IMR-90 (cell line): ENCODE results near the gene AKR1D1. TPM values are rescaled to one million over a fixed set of nuclear protein-coding genes. Genes with fewer than 3 reads are reported as not detected.

Experiments used
- ATAC-seq: fragments of 200-7000 bp; cut with Tn5 transposase; 2 replicates; pipeline ENCODE4 v1.9.1; 2020; ENCODE audit warnings: low read depth, mild to moderate bottlenecking, moderate library complexity
- BruUV-seq: library from RNA; stranded (reverse); fragments of 400-500 nt; replicated peaks from 2 replicates; lab custom pipeline; 2021; lab: Mats Ljungman, UMichigan
- CTCF ChIA-PET: fragments of 300-600 bp; formaldehyde crosslinking; extraction: SDS; loops from one replicate; lab custom pipeline; 2021; ENCODE audit warnings: antibody characterized with exemption; lab: Yijun Ruan, JAX
- POLR2A ChIA-PET: fragments of 300-600 bp; sonication (Branson Sonifier 250); formaldehyde crosslinking; loops from one replicate; lab custom pipeline; 2022; ENCODE audit warnings: antibody characterized with exemption; ENCODE audit not compliant: unreplicated experiment; lab: Charles Lee
- DNase-seq: peaks from one replicate; pipeline ENCODE4 v3.0.0; 2013
- H2AFZ ChIP-seq: replicated peaks from 2 replicates; pipeline ENCODE3; 2013; ENCODE audit warnings: low read length, mild to moderate bottlenecking; ENCODE audit not compliant: poor library complexity
- H2AK5ac ChIP-seq: 2 replicates; pipeline ENCODE4 v1.6.1; 2013; ENCODE audit warnings: low read depth, low read length, inconsistent platforms
- H2AK9ac ChIP-seq: replicated peaks from 2 replicates; pipeline ENCODE3; 2013; ENCODE audit warnings: mild to moderate bottlenecking, low read depth, low read length, moderate library complexity; ENCODE audit not compliant: poor library complexity
- H2BK120ac ChIP-seq: 2 replicates; pipeline ENCODE4 v1.6.1; 2013; ENCODE audit warnings: low read depth, low read length, inconsistent platforms
- H2BK15ac ChIP-seq: 3 replicates; pipeline ENCODE4 v1.6.1; 2013; ENCODE audit warnings: low read depth, low read length, inconsistent platforms
- H2BK20ac ChIP-seq: 2 replicates; pipeline ENCODE4 v1.6.1; 2013; ENCODE audit warnings: low read depth, mild to moderate bottlenecking, inconsistent platforms, low read length, moderate library complexity
- H2BK5ac ChIP-seq: 2 replicates; pipeline ENCODE4 v1.6.1; 2013; ENCODE audit warnings: mild to moderate bottlenecking, low read depth, low read length, inconsistent platforms; ENCODE audit not compliant: poor library complexity, severe bottlenecking
- H3K14ac ChIP-seq: replicated peaks from 2 replicates; pipeline ENCODE4 v1.6.1; 2013; ENCODE audit warnings: low read depth, low read length, inconsistent platforms
- H3K18ac ChIP-seq: 2 replicates; pipeline ENCODE4 v1.6.1; 2013; ENCODE audit warnings: low read depth, low read length, control low read depth
- H3K23ac ChIP-seq: 2 replicates; pipeline ENCODE4 v1.6.1; 2013; ENCODE audit warnings: low read depth, low read length, inconsistent platforms
- H3K27ac ChIP-seq: 2 replicates; pipeline ENCODE4 v1.5.1; 2013; ENCODE audit warnings: mild to moderate bottlenecking, control low read depth, low read length; ENCODE audit not compliant: insufficient read depth
- H3K27me3 ChIP-seq: 2 replicates; pipeline ENCODE4 v1.6.1; 2013; ENCODE audit warnings: low read length; ENCODE audit not compliant: control insufficient read depth, insufficient read depth
- H3K36me3 ChIP-seq: 2 replicates; pipeline ENCODE4 v1.6.1; 2013; ENCODE audit warnings: low read length, mixed read lengths; ENCODE audit not compliant: control insufficient read depth, insufficient read depth
- H3K4ac ChIP-seq: 2 replicates; pipeline ENCODE4 v1.6.1; 2013; ENCODE audit warnings: low read depth, low read length, inconsistent platforms
- H3K4me1 ChIP-seq: 2 replicates; pipeline ENCODE4 v1.6.1; 2013; ENCODE audit warnings: low read length, mixed read lengths; ENCODE audit not compliant: control insufficient read depth, insufficient read depth
- H3K4me2 ChIP-seq: 2 replicates; pipeline ENCODE4 v1.6.1; 2013; ENCODE audit warnings: low read depth, mild to moderate bottlenecking, control low read depth, low read length, moderate library complexity
- H3K4me3 ChIP-seq: 2 replicates; pipeline ENCODE4 v1.5.1; 2013; ENCODE audit warnings: low read depth, mild to moderate bottlenecking, control low read depth, low read length, moderate library complexity; ENCODE audit not compliant: insufficient read depth
- H3K56ac ChIP-seq: 2 replicates; pipeline ENCODE4 v1.6.1; 2013; ENCODE audit warnings: low read length, inconsistent platforms; ENCODE audit not compliant: insufficient read depth; ENCODE audit errors: extremely low read depth
- H3K79me1 ChIP-seq, 2 experiments: 2 replicates each; pipeline ENCODE4 v1.6.1; 2013; ENCODE audit warnings: low read length in 2 of 2, inconsistent platforms in 1 of 2, low read depth in 1 of 2
- H3K9ac ChIP-seq: 2 replicates; pipeline ENCODE4 v1.6.1; 2013; ENCODE audit warnings: low read depth, low read length, control low read depth
- H3K9me1 ChIP-seq: 2 replicates; pipeline ENCODE4 v1.6.1; 2013; ENCODE audit warnings: low read length, inconsistent platforms; ENCODE audit not compliant: insufficient read depth
- H3K9me3 ChIP-seq: 2 replicates; pipeline ENCODE4 v1.6.1; 2013; ENCODE audit warnings: low read length; ENCODE audit not compliant: control insufficient read depth, insufficient read depth
- H4K20me1 ChIP-seq: 2 replicates; pipeline ENCODE4 v1.6.1; 2013; ENCODE audit warnings: low read length, inconsistent platforms; ENCODE audit not compliant: insufficient read depth
- H4K5ac ChIP-seq: 2 replicates; pipeline ENCODE4 v1.6.1; 2013; ENCODE audit warnings: mild to moderate bottlenecking, low read depth, low read length, control low read depth
- H4K8ac ChIP-seq, 2 experiments: 2 replicates each; pipeline ENCODE4 v1.6.1; 2013; ENCODE audit warnings: low read depth in 2 of 2, low read length in 2 of 2, control low read depth in 1 of 2, inconsistent platforms in 1 of 2
- H4K91ac ChIP-seq: 2 replicates; pipeline ENCODE4 v1.6.1; 2013; ENCODE audit warnings: low read depth, low read length, inconsistent platforms; ENCODE audit not compliant: insufficient read depth
- CEBPB ChIP-seq: IDR thresholded peaks from 2 replicates; pipeline ENCODE4 v1.6.1; 2012; ENCODE audit warnings: low read depth, low read length, improper control_type of control experiment
- CHD1 ChIP-seq: IDR thresholded peaks from 2 replicates; pipeline ENCODE4 v1.6.1; 2012; ENCODE audit warnings: low read depth, low read length, improper control_type of control experiment
- POLR2A ChIP-seq: IDR thresholded peaks from 2 replicates; pipeline ENCODE4 v1.6.1; 2012; ENCODE audit warnings: mild to moderate bottlenecking, low read depth, low read length
- RCOR1 ChIP-seq: IDR thresholded peaks from 2 replicates; pipeline ENCODE4 v1.6.1; 2012; ENCODE audit warnings: mild to moderate bottlenecking, low read length, improper control_type of control experiment; ENCODE audit not compliant: insufficient replicate concordance
- RFX5 ChIP-seq: IDR thresholded peaks from 2 replicates; pipeline ENCODE4 v1.8.0; 2012; ENCODE audit warnings: low read depth, mild to moderate bottlenecking, low read length, moderate library complexity
- WGBS, 2 experiments: methylation state at CpG; one replicate each; pipeline versions ENCODE4 v1.1.5 to v1.1.7; 2013; ENCODE audit warnings: missing lambda C conversion rate in 2 of 2; ENCODE audit not compliant: insufficient read length in 1 of 2; ENCODE audit errors: extremely low coverage in 2 of 2; 5-methylcytosine and 5-hydroxymethylcytosine counted together
- dilution Hi-C: fragments of 300-500 bp; cut with HindIII; formaldehyde crosslinking; loops from one replicate; pipeline ENCODE4 v1.14.3; 2018; ENCODE audit warnings: low sequenced_read_pairs; ENCODE audit not compliant: unreplicated experiment
- in situ Hi-C: fragments of 300-500 bp; cut with MboI; formaldehyde crosslinking; loops from 3 replicates; pipeline ENCODE4 v1.14.3; 2019; ENCODE audit warnings: low sequenced_read_pairs, inconsistent platforms, mixed read lengths
- intact Hi-C: fragments of 100-400 bp; cut with micrococcal nuclease; formaldehyde crosslinking; loops from 2 replicates; pipeline ENCODE4 v1.10.0; 2022
- polyA plus RNA-seq, 3 experiments: library from polyadenylated mRNA; depleted of rRNA; stranded (reverse); fragments of >200 nt; gene quantifications; 2 replicates each; pipeline ENCODE4 v1.2.3, GENCODE V29; 2012; ENCODE audit warnings: low replicate concordance in 1 of 3
- total RNA-seq: library from RNA; depleted of rRNA; stranded (reverse); fragments of >200 nt; gene quantifications from 2 replicates; pipeline ENCODE4 v1.2.3, GENCODE V29; 2012

The AKR1D1 gene
- total and polyA plus RNA-seq, 2 of the 4 experiments (the other 2 are of a cell fraction): not detected

DNA sequence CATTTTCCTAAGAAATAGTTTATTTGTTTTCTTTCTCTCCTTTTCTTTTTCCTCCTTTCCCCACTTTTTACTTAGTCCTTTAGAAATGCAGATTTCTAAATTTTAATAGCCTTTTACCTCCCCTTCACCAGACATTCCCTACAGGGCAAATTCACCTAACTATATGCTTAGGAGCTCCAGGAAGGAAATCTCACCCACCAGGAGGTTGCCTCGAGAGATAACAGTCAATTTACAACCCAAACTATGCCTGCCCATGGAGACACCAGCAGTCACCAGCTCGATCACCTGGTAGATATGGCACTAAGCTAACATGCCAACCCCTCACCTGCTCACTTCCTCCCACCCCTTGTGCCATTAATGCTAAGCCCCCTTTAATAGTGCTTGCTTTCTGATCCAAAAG is 49.2 kb upstream of the AKR1D1 start:
- H3K23ac ChIP-seq: no peak overlapping the region
- H3K14ac ChIP-seq: no peak overlapping the region
- H4K5ac ChIP-seq: no peak overlapping the region
- no peak overlapping the region for H2BK5ac ChIP-seq
- TF ChIP-seq RCOR1 (no peak), POLR2A (no peak), CEBPB (no peak), CHD1 (no peak), RFX5 (no peak)
- no peak overlapping the region for H4K8ac ChIP-seq
- no peaks in the 10 kb centered on the region for H4K20me1 ChIP-seq
- dilution Hi-C loops (no loop called here), in situ Hi-C loops (loop anchor here (10.0 kb wide), 1 partner anchor 708 kb away; no protein-coding TSS in a partner anchor), intact Hi-C loops (no loop called here)
- H2BK20ac ChIP-seq: no peak overlapping the region
- ATAC-seq: no peak
- CTCF ChIA-PET: interaction anchor here (0.6 kb wide), 1 partner anchor 12 kb away, joined by 3 read pairs; no protein-coding TSS in a partner anchor
- no peak overlapping the region for H3K4me2 ChIP-seq
- no peaks in the 10 kb centered on the region for H3K9me3 ChIP-seq
- H3K18ac ChIP-seq: no peak overlapping the region
- H3K4me1 ChIP-seq: no peaks in the 10 kb centered on the region
- H3K27me3 ChIP-seq: peaks cover 8% of the 10 kb centered on the region
- no TSS peak for BruUV-seq
- no peak overlapping the region for H2AFZ ChIP-seq
- H2BK15ac ChIP-seq: no peak overlapping the region
- H3K9ac ChIP-seq: no peak overlapping the region
- no peaks in the 10 kb centered on the region for H3K36me3 ChIP-seq
- no peak overlapping the region for H3K4ac ChIP-seq
- H4K91ac ChIP-seq: no peak overlapping the region
- no peak overlapping the region for H2BK120ac ChIP-seq
- POLR2A ChIA-PET: no interaction called here
- H2AK5ac ChIP-seq: no peak overlapping the region
- no peak overlapping the region for H2AK9ac ChIP-seq
- no peak overlapping the region for H3K4me3 ChIP-seq
- no peak overlapping the region for H3K56ac ChIP-seq
- no peaks in the 10 kb centered on the region for H3K79me1 ChIP-seq
- H3K9me1 ChIP-seq: no peaks in the 10 kb centered on the region
- no peak for DNase-seq
- WGBS, 2 experiments: no CpG with 5 or more reads among the region's 2 CpGs
- H3K27ac ChIP-seq: no peak overlapping the region
